Measurements from ENCODE around the gene C10orf95.

- TF ChIP-seq BMI1 (IDR thresholded peaks at IDR 0.05; ENCODE audit: borderline replicate concordance), result no peak
- TF ChIP-seq MAX (IDR thresholded peaks at IDR 0.05; ENCODE audit: low read depth, low read length), result no peak
- TF ChIP-seq ZNF24 (IDR thresholded peaks at IDR 0.05), result no peak
- no peak for TF ChIP-seq CTCF (IDR thresholded peaks at IDR 0.05 in 2 of 3, conservative IDR thresholded peaks at IDR 0.05 in 1 of 3; ENCODE audit: control insufficient read depth in 2 of 3, extremely low read depth in 1 of 3, insufficient read depth in 1 of 3, low read depth in 3 of 3, low read length in 3 of 3)
- no peak for TF ChIP-seq NFYA (IDR thresholded peaks at IDR 0.05; ENCODE audit: borderline replicate concordance, low read depth, low read length)
- TF ChIP-seq BACH1 (IDR thresholded peaks at IDR 0.05; ENCODE audit: borderline replicate concordance), result no peak
- TF ChIP-seq NFIC (IDR thresholded peaks at IDR 0.05; ENCODE audit: low read depth, low read length), result no peak
Observed at GRCh38 chr10:102452672-102453340, 1.5 kb upstream of the C10orf95 start.
